ENCODE measurements around the gene GCNT4.

Gene GCNT4

DNA sequence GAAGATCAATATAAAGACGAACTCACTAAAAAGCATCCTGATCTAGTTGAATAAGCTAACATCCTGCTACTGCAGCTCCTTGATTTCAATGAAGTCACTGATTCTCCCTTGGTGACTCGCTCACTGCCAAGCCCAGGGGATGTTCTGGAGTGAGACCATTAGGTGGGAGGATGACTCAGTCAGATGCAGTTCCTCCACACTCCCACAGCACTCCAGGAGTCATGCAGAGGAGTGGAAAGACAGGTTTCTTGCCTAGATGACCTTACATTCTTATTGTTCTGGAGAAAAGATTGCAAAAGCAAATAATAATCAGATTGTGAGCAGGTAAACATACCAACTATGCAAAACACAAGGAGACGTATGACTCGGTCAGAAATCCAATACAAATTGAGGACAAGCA is 15.3 kb downstream of the GCNT4 start:
- H3K4me3 ChIP-seq (ENCODE audit: low read length in 2 of 2): no peak overlapping the region
- H3K9me3 ChIP-seq (ENCODE audit: control insufficient read depth in 2 of 2, low read length in 2 of 2): no peaks in the 10 kb centered on the region
- peaks cover 3 to 11% of the 10 kb centered on the region in 2 donors for H3K36me3 ChIP-seq (ENCODE audit: control insufficient read depth in 2 of 2, insufficient read depth in 2 of 2, low read length in 2 of 2)
- no peaks in the 10 kb centered on the region for H3K4me1 ChIP-seq (ENCODE audit: control insufficient read depth, insufficient read depth, low read length)
- H3K9ac ChIP-seq (ENCODE audit: low read length in 2 of 2): no peak overlapping the region
- H3K27me3 ChIP-seq (ENCODE audit: control insufficient read depth in 1 of 2, insufficient read depth in 2 of 2, low read length in 2 of 2): no peaks in the 10 kb centered on the region
- H3K27ac ChIP-seq (ENCODE audit: low read length): no peak overlapping the region

GRCh38 chr5:75034137-75034739 is 18.1 kb downstream of the GCNT4 start:
- Histone ChIP-seq H3K36me3 (ENCODE audit: control insufficient read depth in 2 of 2, insufficient read depth in 2 of 2, low read length in 2 of 2) (peaks cover 0 to 11% of the 10 kb centered on the region in 2 donors), H3K27me3 (ENCODE audit: control insufficient read depth in 1 of 2, insufficient read depth in 2 of 2, low read length in 2 of 2) (no peaks in the 10 kb centered on the region), H3K27ac (ENCODE audit: low read length) (no peak overlapping the region), H3K4me3 (ENCODE audit: low read length in 2 of 2) (no peak overlapping the region), H3K9ac (ENCODE audit: low read length in 2 of 2) (no peak overlapping the region), H3K4me1 (ENCODE audit: control insufficient read depth, insufficient read depth, low read length) (no peaks in the 10 kb centered on the region), H3K9me3 (ENCODE audit: control insufficient read depth in 2 of 2, low read length in 2 of 2) (no peaks in the 10 kb centered on the region)

DNA sequence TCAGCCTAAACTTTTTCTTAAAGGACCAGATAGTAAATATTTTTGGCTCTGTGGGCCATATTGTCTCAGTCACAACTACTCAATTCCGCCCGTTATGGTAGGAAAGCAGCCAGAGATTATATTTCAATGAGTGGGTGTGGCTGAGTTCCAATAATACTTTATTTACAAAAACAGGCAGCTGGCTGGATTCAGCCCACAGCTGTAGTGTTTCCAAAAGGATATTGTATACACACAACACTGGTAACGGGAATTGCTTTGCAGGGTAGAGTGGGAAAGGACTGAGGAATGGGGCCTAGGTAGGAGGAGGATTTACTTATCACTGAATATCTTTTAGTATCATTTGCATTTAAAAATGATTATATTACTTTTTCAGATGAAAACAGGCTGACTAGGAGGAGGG is 21.0 kb downstream of the GCNT4 start:
- Histone ChIP-seq H3K9ac (ENCODE audit: low read length in 2 of 2) (no peak overlapping the region), H3K4me1 (ENCODE audit: control insufficient read depth, insufficient read depth, low read length) (no peaks in the 10 kb centered on the region), H3K36me3 (ENCODE audit: control insufficient read depth in 2 of 2, insufficient read depth in 2 of 2, low read length in 2 of 2) (peaks cover 0 to 3% of the 10 kb centered on the region in 2 donors), H3K27me3 (ENCODE audit: control insufficient read depth in 1 of 2, insufficient read depth in 2 of 2, low read length in 2 of 2) (no peaks in the 10 kb centered on the region), H3K4me3 (ENCODE audit: low read length in 2 of 2) (no peak overlapping the region), H3K9me3 (ENCODE audit: control insufficient read depth in 2 of 2, low read length in 2 of 2) (no peaks in the 10 kb centered on the region), H3K27ac (ENCODE audit: low read length) (no peak overlapping the region)

DNA sequence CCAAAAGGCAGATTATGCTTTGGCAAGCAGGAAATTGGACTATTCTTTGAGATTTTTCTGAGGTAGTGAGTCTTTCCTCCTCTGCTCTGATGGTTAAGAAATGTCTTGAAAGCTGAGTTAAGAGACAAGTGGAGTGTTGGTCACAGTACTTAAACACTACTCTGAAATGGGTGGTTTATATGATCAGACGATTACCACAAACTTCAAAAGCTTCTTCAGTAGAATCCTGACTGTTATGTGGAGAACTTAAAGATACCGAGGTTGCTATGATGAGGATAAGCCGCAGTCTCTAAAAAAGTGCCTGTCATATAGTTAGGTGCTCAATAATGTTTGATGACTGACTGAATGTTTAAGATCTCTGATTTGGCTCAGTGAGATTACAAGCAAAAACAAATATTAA is 24.3 kb downstream of the GCNT4 start:
- H3K4me1 ChIP-seq (ENCODE audit: control insufficient read depth, insufficient read depth, low read length): no peaks in the 10 kb centered on the region
- H3K27ac ChIP-seq (ENCODE audit: low read length): no peak overlapping the region
- no peak overlapping the region for H3K4me3 ChIP-seq (ENCODE audit: low read length in 2 of 2)
- no peak overlapping the region for H3K9ac ChIP-seq (ENCODE audit: low read length in 2 of 2)
- peaks cover 0 to 2% of the 10 kb centered on the region in 2 donors for H3K36me3 ChIP-seq (ENCODE audit: control insufficient read depth in 2 of 2, insufficient read depth in 2 of 2, low read length in 2 of 2)
- no peaks in the 10 kb centered on the region for H3K27me3 ChIP-seq (ENCODE audit: control insufficient read depth in 1 of 2, insufficient read depth in 2 of 2, low read length in 2 of 2)
- H3K9me3 ChIP-seq (ENCODE audit: control insufficient read depth in 2 of 2, low read length in 2 of 2): no peaks in the 10 kb centered on the region

DNA sequence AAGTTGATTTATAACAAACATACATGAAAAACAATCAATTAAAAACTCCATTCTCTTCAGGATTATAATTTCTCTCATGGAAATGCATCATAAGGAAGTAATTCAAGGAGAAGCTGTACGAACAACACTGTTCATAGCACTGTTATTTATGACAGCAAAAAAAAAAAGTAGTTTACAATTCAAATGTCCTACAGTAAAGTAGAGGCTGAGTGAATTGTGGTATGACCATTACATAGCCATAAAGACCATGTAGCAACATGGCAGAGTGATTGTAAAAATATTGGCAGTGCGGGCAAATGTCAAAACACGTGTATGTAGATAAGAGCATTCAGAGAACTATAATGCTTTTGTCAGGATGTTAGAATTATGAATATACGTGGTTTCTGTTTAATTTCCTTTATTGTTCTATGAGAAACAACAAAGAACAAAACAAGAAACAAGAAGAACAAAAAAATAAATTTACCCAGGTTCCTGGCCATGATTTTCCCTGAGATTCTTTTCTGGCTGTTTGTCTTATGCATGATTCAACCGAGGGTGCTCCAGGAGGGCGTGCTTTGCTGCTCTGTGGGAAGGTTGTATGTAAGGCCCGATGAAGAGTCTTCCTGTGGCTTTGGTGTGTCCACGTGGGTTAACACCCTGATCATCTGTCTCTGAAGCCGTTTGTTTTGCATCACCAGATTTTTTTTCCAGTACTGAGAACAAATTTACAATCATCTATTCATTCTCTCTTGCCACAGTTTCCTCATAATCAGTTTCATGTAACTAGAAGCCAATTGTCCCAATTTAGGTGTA is 28.8 kb downstream of the GCNT4 start:
- H3K27ac ChIP-seq (ENCODE audit: low read length): no peak overlapping the region
- H3K27me3 ChIP-seq (ENCODE audit: control insufficient read depth in 1 of 2, insufficient read depth in 2 of 2, low read length in 2 of 2): no peaks in the 10 kb centered on the region
- H3K4me1 ChIP-seq (ENCODE audit: control insufficient read depth, insufficient read depth, low read length): no peaks in the 10 kb centered on the region
- H3K36me3 ChIP-seq (ENCODE audit: control insufficient read depth in 2 of 2, insufficient read depth in 2 of 2, low read length in 2 of 2): no peaks in the 10 kb centered on the region
- no peak overlapping the region for H3K9ac ChIP-seq (ENCODE audit: low read length in 2 of 2)
- H3K4me3 ChIP-seq (ENCODE audit: low read length in 2 of 2): no peak overlapping the region
- H3K9me3 ChIP-seq (ENCODE audit: control insufficient read depth in 2 of 2, low read length in 2 of 2): no peaks in the 10 kb centered on the region

DNA sequence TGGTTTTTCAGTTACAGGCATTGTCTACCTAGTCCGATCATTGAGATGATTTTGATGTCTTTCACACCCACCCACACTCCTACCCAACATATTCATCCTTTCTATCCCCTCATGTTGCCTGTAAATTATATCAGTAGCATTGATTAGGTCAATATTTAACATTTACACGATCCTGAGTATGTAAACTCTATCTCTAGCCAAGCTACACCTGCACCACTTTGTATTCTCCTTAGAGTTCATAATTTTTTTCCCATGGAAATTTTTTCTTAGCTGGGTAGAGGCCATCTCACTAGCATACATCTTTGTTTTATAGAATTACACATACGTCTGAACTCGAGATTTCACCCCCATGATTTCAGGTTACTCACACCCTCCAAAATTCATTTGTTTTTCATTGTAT is 30.6 kb downstream of the GCNT4 start:
- H3K9ac ChIP-seq (ENCODE audit: low read length in 2 of 2): no peak overlapping the region
- no peaks in the 10 kb centered on the region for H3K36me3 ChIP-seq (ENCODE audit: control insufficient read depth in 2 of 2, insufficient read depth in 2 of 2, low read length in 2 of 2)
- H3K4me3 ChIP-seq (ENCODE audit: low read length in 2 of 2): no peak overlapping the region
- H3K27ac ChIP-seq (ENCODE audit: low read length): no peak overlapping the region
- H3K9me3 ChIP-seq (ENCODE audit: control insufficient read depth in 2 of 2, low read length in 2 of 2): no peaks in the 10 kb centered on the region
- no peaks in the 10 kb centered on the region for H3K4me1 ChIP-seq (ENCODE audit: control insufficient read depth, insufficient read depth, low read length)
- H3K27me3 ChIP-seq (ENCODE audit: control insufficient read depth in 1 of 2, insufficient read depth in 2 of 2, low read length in 2 of 2): no peaks in the 10 kb centered on the region

DNA sequence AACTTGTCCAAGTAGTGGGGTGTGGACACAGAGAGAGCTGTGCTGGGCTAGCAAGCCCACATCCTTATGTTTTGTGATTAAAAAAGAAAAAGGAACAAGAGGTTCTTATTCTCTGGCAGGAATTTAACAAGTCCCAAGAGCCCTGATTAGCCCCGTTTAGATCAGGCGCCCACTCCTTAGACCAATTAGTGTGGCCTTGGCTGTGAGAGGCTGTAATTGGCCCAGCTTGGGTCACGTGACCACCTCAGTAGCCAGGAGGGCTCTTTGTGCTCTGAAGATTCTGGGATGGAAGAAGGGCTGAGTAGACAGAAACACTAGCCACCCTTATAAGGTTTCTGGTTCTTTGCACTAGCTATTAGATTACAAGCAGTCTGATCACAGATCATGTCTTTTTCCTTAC is 31.1 kb downstream of the GCNT4 start:
- Histone ChIP-seq H3K27ac (ENCODE audit: low read length) (no peak overlapping the region), H3K9me3 (ENCODE audit: control insufficient read depth in 2 of 2, low read length in 2 of 2) (no peaks in the 10 kb centered on the region), H3K27me3 (ENCODE audit: control insufficient read depth in 1 of 2, insufficient read depth in 2 of 2, low read length in 2 of 2) (no peaks in the 10 kb centered on the region), H3K9ac (ENCODE audit: low read length in 2 of 2) (no peak overlapping the region), H3K36me3 (ENCODE audit: control insufficient read depth in 2 of 2, insufficient read depth in 2 of 2, low read length in 2 of 2) (no peaks in the 10 kb centered on the region), H3K4me3 (ENCODE audit: low read length in 2 of 2) (no peak overlapping the region), H3K4me1 (ENCODE audit: control insufficient read depth, insufficient read depth, low read length) (no peaks in the 10 kb centered on the region)

DNA sequence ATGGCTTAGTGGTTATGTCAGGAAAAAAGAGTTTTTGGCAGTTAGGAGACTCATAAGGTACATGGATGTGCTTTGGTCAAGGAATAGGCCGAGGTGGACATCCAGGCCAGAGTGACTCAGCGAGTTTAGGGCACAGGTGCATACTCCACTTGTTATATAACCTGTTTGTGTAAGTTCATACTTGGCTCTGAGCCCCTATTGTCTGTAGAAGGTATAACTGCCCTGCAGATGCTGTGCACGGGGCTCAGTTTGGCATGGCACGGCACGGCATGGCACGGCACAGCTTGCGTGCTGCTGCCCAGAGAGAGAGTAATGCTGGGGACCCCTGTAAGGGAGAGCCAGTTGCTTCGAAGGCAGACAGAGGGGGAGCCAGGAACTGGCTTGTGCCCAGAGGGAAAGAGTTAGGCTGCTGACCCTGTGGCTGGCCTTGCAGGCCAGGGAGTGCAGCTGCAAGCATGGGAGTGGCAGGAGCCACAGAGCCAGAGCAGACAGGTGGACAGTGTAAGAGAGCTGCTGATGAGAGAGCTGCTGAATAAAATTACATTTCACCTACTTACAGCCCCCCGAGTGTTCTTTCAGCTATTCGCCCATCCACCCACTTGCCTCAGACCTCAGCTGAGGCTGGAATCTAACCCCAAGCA is 32.2 kb downstream of the GCNT4 start:
- Histone ChIP-seq H3K9me3 (ENCODE audit: control insufficient read depth in 2 of 2, low read length in 2 of 2) (no peaks in the 10 kb centered on the region), H3K27me3 (ENCODE audit: control insufficient read depth in 1 of 2, insufficient read depth in 2 of 2, low read length in 2 of 2) (no peaks in the 10 kb centered on the region), H3K4me3 (ENCODE audit: low read length in 2 of 2) (no peak overlapping the region), H3K9ac (ENCODE audit: low read length in 2 of 2) (no peak overlapping the region), H3K36me3 (ENCODE audit: control insufficient read depth in 2 of 2, insufficient read depth in 2 of 2, low read length in 2 of 2) (no peaks in the 10 kb centered on the region), H3K27ac (ENCODE audit: low read length) (no peak overlapping the region), H3K4me1 (ENCODE audit: control insufficient read depth, insufficient read depth, low read length) (no peaks in the 10 kb centered on the region)

GRCh38 chr5:75018805-75019587 is 33.4 kb downstream of the GCNT4 start:
- H3K27ac ChIP-seq (ENCODE audit: low read length): no peak overlapping the region

DNA sequence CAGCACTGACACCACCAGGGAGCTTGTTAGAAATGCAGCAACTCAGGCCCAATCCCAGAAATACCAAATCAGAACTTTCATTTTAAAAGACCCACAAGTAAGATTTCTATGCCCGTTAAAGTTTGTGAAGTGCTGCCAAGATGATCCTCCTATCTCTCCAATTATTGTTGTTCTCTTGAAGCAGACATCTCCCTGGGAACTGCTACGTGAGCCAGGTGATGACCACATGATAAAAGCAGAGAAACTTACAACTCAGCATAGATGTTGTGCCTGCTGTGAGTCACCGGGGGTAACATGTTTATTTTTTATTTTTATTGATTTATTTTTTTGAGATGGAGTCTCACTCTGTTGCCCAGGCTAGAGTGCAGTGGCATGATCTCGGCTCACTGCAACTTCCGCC is 34.4 kb downstream of the GCNT4 start:
- Histone ChIP-seq H3K4me3 (ENCODE audit: low read length in 2 of 2) (no peak overlapping the region), H3K4me1 (ENCODE audit: control insufficient read depth, insufficient read depth, low read length) (no peaks in the 10 kb centered on the region), H3K27me3 (ENCODE audit: control insufficient read depth in 1 of 2, insufficient read depth in 2 of 2, low read length in 2 of 2) (no peaks in the 10 kb centered on the region), H3K9me3 (ENCODE audit: control insufficient read depth in 2 of 2, low read length in 2 of 2) (no peaks in the 10 kb centered on the region), H3K9ac (ENCODE audit: low read length in 2 of 2) (no peak overlapping the region), H3K36me3 (ENCODE audit: control insufficient read depth in 2 of 2, insufficient read depth in 2 of 2, low read length in 2 of 2) (no peaks in the 10 kb centered on the region), H3K27ac (ENCODE audit: low read length) (no peak overlapping the region)

More at GRCh38 chr5:75018805-75019587, 33.4 kb downstream of the GCNT4 start:
- Histone ChIP-seq H3K4me3 (ENCODE audit: low read length in 2 of 2) (no peak overlapping the region), H3K36me3 (ENCODE audit: control insufficient read depth in 2 of 2, insufficient read depth in 2 of 2, low read length in 2 of 2) (no peaks in the 10 kb centered on the region), H3K9me3 (ENCODE audit: control insufficient read depth in 2 of 2, low read length in 2 of 2) (no peaks in the 10 kb centered on the region), H3K4me1 (ENCODE audit: control insufficient read depth, insufficient read depth, low read length) (no peaks in the 10 kb centered on the region), H3K27me3 (ENCODE audit: control insufficient read depth in 1 of 2, insufficient read depth in 2 of 2, low read length in 2 of 2) (no peaks in the 10 kb centered on the region), H3K9ac (ENCODE audit: low read length in 2 of 2) (no peak overlapping the region)
